ENCODE results near the gene ANKLE2. TPM values are rescaled to one million over a fixed set of nuclear protein-coding genes. Genes with fewer than 3 reads are reported as not detected.

Gene ANKLE2
- total and polyA plus RNA-seq, 2 of the 13 experiments (the other 11 are each of a cell fraction or from before 2014, with no cell fraction given), result 35.3 to 37.1 TPM

GRCh38 chr12:132702640-132703039, 59.0 kb downstream of the ANKLE2 start:
- H3K4me3 ChIP-seq (replicated peaks in 1 of 3; ENCODE audit: insufficient read depth in 1 of 3, low read depth in 2 of 3, low read length in 3 of 3), result no peak overlapping the region
- no peaks in the 10 kb centered on the region for H4K20me1 ChIP-seq (ENCODE audit: insufficient read depth, low read length)
- in situ Hi-C loops (cut with HindIII; ENCODE audit: extremely low pct_ligation_motif_present, low pct_unique_long_range_greater_than_20kb), result no loop called here
- BruUV-seq (replicated peaks), result no TSS peak
- POLR2A ChIA-PET, result interaction anchor here (1.4 kb wide), 1 partner anchor 8 kb away, joined by 4 read pairs; the partner anchor contains the start of gene PGAM5
- H3K4me1 ChIP-seq (ENCODE audit: insufficient read depth, low read length), result peaks cover 12% of the 10 kb centered on the region; the same call in 1 of the 2 replicates
- FAIRE-seq (no peak), ATAC-seq (peak; percentile 75), DNase-seq (ENCODE audit: low spot score) (no peak)
- 85% methylated on average over 3 of the region's 4 CpGs for WGBS (ENCODE audit: low lambda C conversion rate)
- no peaks in the 10 kb centered on the region for H3K9me3 ChIP-seq (ENCODE audit: low read length)
- H2AFZ ChIP-seq (ENCODE audit: low read length), result no peak overlapping the region
- H3K36me3 ChIP-seq (replicated peaks in 1 of 2; ENCODE audit: control insufficient read depth in 1 of 2, insufficient read depth in 2 of 2, low read length in 2 of 2), result peaks cover 9 to 28% of the 10 kb centered on the region in 2 experiments; a peak in 4 of 5 replicates
- H3K27me3 ChIP-seq (ENCODE audit: control insufficient read depth in 1 of 2, insufficient read depth in 2 of 2, low read length in 2 of 2), result no peaks in the 10 kb centered on the region
- intact Hi-C loops (cut with micrococcal nuclease; ENCODE audit: unreplicated experiment), result no loop called here
- no peak overlapping the region for H3K9ac ChIP-seq (ENCODE audit: insufficient read depth, low read depth, low read length)
- no peak for TF ChIP-seq HMGXB3 (CRISPR knock-in tag; IDR thresholded peaks at IDR 0.05; ENCODE audit: borderline replicate concordance)
- no peak for TF ChIP-seq ZNF234 (CRISPR knock-in tag; conservative IDR thresholded peaks at IDR 0.05)
- TF ChIP-seq ZBTB38 (CRISPR knock-in tag; IDR thresholded peaks at IDR 0.05), result no peak
- no peak for TF ChIP-seq ZNF687 (CRISPR knock-in tag; IDR thresholded peaks at IDR 0.05)
- H3K27ac ChIP-seq (ENCODE audit: extremely low read length, insufficient read depth, low read length), result no peak overlapping the region
- CTCF ChIA-PET (ENCODE audit: low intra/inter-chr PET ratio, low total read pairs), result no interaction called here
- H3K79me2 ChIP-seq (ENCODE audit: insufficient read depth, low read length), result no peaks in the 10 kb centered on the region
- H3K4me2 ChIP-seq (ENCODE audit: low read depth, low read length), result no peak overlapping the region
